GM19372 (cell line): ENCODE results near the gene PLN.

Experiments
- ATAC-seq: cut with Tn5 transposase; IDR thresholded peaks from one replicate; pipeline ENCODE4 v1.9.1; 2021; ENCODE audit warnings: mild to moderate bottlenecking, low read depth, moderate library complexity; ENCODE audit not compliant: unreplicated experiment

The PLN gene

GRCh38 chr6:118548136-118548535 lies at the start of gene PLN:
Gene PLN (plus strand): TSS chr6:118548296. CDS start chr6:118558922, 10,626 bp downstream.
- no peak for ATAC-seq

- no peak for ATAC-seq
Observed at GRCh38 chr6:118500130-118501015, 47.7 kb upstream of the PLN start.

- no peak for ATAC-seq
Observed at GRCh38 chr6:118501099-118501498, 47.0 kb upstream of the PLN start.

DNA sequence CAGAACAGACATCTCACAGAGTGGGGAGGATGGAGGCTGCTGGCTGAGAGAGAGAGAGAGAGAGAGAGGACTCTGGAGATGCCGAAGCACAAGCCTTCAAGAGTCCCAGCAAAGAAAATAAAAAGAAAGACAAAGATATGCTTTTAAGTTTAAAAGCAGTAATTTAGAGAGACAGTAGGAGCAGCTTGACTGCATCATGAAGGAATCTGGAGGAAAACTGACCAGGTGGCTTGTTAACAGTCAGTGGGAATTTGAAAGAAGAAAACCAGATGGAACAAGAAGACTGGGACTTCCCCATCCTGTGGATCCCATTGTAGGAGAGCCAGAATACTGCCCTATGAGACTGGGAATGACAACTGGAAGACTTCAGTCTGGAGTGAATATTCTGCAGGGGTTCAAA lies 46.3 kb upstream of the PLN start:
- no peak for ATAC-seq

- ATAC-seq, result no peak
Observed at GRCh38 chr6:118502169-118502568, 45.9 kb upstream of the PLN start.

- ATAC-seq, result no peak
Observed at GRCh38 chr6:118504611-118505010, 43.5 kb upstream of the PLN start.

DNA sequence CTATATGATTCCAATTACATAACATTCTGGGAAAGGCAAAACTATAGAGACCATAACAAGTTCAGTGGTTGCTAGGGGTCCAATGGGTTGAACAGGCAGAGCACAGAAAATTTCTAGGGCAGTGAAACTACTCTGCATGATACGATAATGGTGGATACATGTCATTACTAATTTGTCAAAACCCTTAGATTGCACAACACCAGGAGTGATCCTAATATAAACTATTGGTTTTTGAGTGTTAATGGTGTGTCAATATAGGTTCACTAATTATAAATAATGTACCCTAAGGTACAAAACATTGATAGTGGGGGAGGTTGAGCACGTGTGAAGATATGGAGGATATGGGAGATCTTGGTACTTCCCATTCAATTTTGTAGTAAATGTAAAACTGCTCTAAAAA lies 42.4 kb upstream of the PLN start:
- no peak for ATAC-seq

GRCh38 chr6:118506071-118506638 lies 41.9 kb upstream of the PLN start:
- no peak for ATAC-seq

GRCh38 chr6:118507636-118508035 lies 40.5 kb upstream of the PLN start:
- no peak for ATAC-seq

GRCh38 chr6:118509009-118509617 lies 39.0 kb upstream of the PLN start:
- no peak for ATAC-seq

- ATAC-seq, result no peak
Observed at GRCh38 chr6:118511930-118512715, 36.0 kb upstream of the PLN start.

GRCh38 chr6:118514689-118515088 lies 33.4 kb upstream of the PLN start:
- ATAC-seq, result no peak

GRCh38 chr6:118522422-118522821 lies 25.7 kb upstream of the PLN start:
- ATAC-seq, result no peak

DNA sequence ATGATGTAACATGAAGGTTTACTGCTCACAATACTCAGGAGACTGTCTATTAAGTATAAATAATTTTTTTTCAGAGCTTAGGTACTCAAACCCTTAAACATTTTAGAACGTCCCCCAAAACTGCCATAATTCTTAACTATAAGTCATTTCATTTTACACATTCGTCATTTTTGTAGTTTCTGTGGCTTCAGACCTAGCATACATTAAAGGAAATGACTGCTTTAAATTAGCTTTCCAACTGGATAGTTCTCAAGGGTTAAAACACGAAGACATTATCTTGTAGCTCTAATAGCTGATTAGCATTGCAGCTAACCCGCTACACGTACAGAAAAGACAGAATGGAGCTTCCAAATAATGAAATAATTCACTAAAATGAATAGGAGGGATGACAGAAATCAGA lies 24.9 kb upstream of the PLN start:
- no peak for ATAC-seq

- ATAC-seq, result no peak
Observed at GRCh38 chr6:118524686-118525085, 23.4 kb upstream of the PLN start.

- ATAC-seq, result no peak
Observed at GRCh38 chr6:118525913-118526780, 21.9 kb upstream of the PLN start.

DNA sequence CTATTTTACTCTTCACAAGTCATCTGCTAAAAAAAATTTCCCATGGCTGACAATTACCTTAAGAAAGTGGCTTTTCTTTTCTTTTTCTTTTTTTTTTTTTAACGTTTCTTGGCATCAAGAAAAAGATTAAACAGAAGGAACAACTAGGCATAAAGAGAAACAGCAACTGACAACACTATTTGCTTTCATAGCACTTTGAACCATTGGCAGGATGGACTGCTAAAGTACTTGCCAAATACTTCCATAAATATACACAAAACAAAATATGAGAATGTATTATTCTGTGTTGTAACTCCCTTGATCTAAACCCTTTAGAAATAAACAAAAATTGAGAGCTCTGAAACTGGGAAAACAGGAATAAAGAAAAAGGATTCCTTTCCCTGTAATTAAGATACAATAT lies 20.0 kb upstream of the PLN start:
- ATAC-seq, result no peak

DNA sequence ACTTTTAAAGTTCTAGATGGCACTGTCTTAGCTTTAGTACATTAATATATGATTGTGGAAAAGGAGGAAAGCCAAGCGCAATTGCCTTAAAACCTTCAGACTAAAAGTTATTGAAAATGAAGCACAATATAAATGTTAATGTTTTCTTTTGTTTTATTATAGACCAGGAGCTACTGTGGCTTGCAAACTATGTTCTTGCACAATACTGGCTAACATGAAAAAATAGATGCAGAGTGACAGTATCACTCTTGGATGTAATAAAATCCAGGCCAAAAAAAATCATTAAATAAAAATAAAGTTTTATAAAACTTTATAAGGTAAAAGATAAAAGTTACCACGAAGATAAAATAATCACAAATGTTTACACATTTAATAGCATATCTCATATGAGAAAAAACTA lies 18.3 kb upstream of the PLN start:
- no peak for ATAC-seq

- no peak for ATAC-seq
Observed at GRCh38 chr6:118530942-118531341, 17.2 kb upstream of the PLN start.
